Anterior cingulate cortex (tissue), 58 donors: Measurements from ENCODE around the gene UGCG.
"Not testable (repeated sequence)": the region's sequence is repeated elsewhere in the genome, so short reads cannot be mapped to it uniquely, and the experiment has no call there.

Experiments
- DNase-seq, 58 donors: peaks; one replicate each; lab custom pipeline; 2025; lab: John Stamatoyannopoulos, UW

Gene UGCG

DNA sequence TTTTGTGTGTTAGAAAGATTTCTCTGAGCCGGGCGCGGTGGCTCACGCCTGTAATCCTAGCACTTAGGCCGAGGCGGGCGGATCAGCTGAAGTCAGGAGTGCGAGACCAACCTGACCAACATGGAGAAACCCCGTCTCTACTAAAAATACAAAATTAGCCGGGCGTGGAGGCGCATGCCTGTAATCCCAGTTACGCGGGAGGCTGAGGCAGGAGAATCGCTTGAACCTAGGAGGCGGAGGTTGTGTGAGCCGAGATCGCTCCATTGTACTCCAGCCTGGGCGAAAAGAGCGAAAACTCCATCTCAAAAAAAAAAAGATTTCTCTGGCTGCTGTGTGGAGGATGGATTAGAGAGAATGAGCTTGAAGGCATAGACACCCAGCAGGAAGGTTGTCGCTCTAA, 51.5 kb downstream of the UGCG start:
- not testable (repeated sequence) for DNase-seq

DNA sequence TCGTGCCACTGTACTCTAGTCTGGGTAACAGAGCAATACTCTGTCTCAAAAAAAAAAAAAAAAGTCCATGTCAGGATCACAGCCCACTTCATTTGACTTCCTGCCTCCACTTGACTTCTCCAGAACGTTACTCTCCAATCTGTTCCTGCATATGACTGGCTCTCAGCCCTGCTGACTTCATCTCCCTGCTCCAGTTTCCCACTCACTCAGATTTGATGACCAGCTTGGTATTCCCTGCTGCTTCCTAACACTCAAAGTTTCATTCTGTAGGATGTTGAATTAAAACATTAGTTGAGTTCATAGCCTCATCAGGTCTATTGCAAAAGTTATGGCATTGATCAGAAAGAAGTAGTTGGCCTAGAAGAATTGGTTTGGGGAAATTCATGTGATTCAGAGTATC, 52.3 kb downstream of the UGCG start:
- no peak for DNase-seq

DNA sequence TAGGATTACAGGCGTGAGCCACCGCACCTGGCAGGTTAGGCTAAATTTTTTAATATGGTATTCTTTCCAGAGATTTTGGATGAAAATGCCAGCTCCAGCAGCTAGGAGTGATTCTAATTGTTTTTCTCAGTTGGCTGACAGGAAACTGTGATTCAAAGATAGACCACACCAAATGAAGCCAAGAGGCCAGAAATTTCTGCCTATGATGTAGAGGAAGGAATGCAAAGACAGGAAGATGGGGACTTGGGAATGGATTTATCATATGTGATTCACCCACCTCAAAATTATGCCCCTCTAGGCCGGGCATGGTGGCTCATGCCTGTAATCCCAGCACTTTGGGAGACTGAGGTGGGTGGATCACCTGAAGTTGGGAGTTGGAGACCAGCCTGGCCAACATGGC, 53.3 kb downstream of the UGCG start:
- DNase-seq: no peak

DNA sequence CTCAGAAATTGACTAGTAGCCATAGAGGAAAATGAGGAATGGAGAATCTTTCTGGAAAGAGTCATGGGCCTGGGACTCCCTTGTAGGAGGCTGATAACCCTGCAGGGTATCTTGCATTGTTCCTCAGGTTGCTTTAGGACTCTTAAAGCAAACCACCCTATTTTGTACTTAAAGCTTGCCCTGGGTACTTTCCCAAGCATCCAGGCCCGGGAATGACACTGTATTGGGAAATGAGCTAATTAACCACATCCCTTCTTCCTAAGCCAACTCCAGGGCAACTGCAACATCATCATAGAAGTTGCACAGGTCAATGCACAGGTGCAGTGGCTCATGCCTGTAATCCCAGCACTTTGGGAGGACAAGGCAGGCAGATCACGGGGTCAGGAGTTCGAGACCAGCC, 55.9 kb downstream of the UGCG start:
- DNase-seq: no peak

DNA sequence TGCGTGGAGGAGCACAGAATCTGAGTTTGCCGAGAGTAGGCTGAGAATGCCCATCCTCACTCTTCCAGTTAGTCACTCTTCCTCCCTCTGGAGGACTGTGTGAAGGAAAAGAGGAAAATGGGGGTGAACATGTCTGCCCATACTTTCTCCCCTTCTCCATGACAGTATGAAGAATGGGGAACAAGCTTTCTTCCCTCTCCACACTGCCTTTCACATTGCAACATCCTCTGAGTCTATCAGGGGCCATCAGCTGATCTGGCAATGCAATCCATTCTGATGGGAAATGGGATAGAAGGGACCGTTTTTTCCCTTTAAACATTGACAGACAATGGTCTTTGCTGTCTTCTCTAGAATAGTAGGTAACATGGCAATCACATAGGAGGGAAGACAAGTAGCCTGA, 56.8 kb downstream of the UGCG start:
- DNase-seq: no peak

DNA sequence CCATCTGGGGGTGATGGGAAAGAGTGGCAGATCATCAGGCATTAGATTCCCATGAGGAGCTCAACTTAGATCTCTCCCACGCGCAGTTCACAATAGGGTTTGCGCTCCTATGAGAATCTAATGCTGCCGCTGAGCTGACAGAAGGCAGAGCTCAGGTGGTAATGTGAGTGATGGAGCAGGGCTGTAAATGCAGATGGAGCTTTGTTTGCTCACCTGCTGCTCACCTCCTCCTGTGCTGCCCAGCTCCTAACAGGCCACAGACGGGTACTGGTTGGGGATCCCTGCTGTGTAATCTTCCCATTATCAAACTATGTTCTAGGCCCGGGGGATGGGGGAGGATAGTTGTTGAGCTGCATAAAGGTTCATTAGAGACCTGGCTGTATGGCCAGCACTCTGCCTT, 58.4 kb downstream of the UGCG start:
- no peak for DNase-seq

DNA sequence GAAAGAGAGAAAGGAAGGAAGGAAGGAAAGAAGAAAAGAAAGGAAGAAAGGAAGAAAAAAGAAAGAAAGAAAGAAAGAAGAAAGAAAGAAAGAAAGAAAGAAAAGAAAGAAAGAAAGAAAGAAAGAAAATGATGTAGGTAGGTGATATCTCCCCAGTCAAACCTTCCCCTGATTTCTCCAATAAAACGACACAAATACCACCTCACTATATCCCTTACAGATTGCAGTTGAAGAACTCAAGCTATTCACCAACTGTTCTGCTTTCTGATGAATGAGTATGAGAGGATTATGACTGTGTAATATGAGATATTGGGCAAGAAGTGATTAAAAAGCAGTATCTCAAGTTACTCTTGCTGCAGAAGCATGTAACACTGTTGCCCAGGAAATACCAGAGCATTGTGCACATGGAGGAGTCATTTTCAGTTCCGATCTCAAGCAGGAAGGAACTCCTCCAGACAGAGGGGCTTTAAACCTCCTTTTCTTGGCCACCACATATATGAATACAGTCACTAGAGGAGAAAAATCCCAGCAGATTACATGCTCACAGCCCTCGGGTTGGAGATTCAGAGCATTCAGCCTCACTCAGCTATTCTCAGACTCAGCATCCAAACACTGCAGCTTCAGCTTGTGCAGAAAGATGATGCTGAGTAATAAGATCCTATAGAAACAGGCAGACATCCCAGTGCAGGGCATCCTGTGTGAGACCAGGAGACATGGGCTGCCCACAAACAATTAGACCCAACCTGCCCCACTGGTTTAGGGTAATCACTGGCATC, 61.4 kb downstream of the UGCG start:
- peak in 15 of 58 donors; percentile 2 to 55 (median 12) for DNase-seq

DNA sequence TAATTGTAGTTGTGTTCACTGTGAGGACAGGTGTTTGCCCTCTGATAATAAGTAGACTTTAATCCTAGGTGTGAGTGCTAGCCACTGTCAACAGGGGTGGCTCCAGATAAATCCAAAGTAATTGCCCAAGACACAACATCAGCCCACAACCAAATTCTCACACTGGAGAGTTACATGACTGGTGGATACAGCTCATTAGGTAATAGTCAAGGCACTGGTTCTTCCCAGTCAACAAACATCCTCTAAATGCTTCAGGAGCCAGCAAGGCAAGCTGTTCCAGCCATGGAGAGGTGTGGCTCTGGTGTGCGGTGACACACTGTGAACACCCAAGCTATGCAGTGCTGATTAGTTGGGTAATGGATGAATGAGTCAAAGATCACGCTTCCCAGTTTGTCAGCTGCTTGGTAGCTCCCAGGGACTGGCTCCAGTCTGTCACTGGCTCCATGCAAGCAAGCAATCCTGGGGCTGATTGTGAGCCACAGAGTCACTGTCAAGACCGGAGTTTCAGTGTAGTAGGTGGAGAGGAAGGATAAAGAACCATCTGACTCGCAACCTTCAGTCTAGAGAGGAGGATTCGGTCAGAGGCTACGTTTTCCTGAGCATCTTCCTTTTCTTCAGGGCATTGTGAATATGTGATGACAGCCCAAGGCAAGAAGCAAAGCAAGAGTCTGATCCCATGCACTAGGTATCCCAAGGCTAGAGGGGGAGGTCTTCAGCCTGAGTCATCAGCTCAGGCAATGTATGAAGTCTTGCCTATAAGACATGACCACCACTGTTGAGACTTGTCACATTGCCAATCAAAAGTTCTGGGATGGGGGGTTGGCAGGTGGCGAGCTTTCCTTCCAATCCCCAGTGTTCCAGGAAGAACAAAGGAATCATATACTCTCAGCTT, 63.1 kb downstream of the UGCG start:
- no peak for DNase-seq

DNA sequence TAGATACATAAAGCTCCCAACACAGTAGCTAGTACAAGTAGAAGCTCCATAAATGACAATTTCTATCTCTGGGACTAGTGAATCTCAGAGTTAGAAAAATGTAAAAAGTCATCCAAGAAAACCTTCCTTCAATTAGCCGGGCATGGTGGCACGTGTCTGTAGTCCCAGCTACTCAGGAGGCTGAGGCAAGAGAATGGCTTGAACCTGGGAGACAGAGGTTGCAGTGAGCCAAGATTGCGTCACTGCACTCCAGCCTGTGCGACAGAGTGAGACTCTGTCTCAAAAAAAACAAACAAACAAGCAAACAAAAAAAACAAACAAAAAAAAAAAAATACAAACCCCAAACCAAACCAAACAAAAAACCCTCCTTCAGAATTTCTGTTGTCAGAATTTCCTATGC, 63.9 kb downstream of the UGCG start:
- not testable (repeated sequence) for DNase-seq

DNA sequence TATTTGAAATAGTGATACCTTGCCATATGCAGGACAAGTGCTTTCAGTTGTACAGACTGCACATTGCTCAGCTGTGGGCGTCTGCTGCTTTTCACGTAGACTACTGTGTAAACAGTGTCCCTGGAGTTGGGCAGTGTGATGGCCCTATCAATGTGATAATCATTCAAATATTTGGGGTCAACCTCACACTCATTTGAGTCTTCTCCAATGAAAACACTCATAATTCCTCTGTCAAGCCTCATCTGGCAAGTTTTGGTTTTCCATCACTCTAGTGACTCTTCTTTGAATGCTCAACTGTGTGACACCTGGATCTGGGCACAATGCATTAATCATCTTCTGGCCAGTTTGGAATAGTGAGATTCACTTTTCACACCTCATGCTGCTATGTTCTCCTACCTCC, 64.4 kb downstream of the UGCG start:
- no peak for DNase-seq

DNA sequence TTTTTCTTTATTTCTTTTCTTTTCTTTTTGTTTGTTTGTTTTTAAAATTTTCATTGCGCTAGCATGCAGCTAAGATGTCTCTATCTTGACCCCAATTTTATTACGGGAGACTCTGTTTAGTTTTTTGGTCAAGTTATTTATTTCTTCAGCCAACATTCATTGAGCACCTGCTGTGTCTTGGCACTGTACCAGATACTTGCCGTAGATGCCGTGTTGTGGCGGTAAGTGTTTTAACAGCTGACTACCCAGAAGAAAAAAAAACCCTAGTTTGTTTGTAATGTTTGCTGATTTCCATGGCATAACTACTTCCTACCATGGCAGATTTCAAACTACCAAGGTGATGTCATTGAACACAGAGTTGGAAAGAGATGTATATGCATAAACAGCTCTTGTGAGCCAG, 65.0 kb downstream of the UGCG start:
- peak in 3 of 58 donors; percentile 2 to 29 (median 4) for DNase-seq

DNA sequence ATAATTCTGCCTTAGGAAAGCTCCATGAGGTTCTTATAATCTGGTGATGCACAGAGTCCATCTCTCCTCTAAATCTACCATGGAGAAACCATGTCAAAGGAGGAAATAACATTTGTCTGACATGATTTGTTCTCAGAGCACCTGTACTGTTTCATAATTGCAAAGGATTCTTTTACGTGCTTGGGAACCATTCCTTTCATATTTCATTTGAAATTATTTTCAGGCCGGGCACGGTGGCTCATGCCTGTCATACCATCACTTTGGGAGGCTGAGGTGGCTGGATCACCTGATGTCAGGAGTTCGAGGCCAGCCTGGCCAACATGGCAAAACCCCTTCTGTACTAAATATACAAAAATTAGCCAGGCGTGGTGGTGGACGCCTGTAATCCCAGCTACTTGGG, 65.4 kb downstream of the UGCG start:
- DNase-seq: no peak

DNA sequence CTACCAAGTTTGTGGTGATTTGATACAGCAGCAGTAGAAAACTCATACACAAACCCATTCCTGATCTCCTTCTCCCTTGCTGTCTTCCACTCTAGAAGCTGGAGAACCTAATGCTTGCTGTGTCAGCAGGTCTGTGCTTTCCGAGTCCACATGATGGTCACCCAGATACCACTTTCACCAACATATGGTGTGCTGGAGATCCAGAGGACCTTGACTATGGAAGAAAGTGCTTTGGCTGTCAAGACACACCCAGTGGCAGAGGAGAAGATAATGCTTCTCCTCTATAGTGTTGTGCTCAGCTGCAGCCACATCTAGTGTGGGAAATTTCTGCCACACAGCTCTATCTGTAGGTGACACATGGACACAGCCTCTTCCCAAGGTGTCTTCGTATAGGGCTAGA, 67.4 kb downstream of the UGCG start:
- no peak for DNase-seq

DNA sequence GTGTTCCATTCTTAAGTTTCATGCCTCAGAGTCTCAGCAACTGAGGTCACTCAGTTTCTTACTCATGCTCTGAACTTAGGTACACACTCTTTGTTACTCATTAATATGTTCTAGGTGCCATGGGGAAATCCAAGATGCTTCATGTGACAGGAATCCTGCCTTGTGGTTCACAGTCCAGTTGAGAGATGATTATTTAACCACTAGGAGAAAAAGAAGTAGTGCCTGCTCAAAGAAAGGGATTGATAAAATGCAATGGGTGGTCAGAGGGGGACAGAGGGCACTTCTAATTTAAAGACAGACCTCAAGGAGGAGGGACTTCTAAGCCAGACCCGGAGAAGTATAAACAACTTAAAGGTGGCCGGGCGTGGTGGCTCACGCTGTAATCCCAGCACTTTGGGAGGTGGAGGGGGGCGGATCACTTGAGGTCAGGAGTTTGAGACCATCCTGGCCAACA, 69.0 kb downstream of the UGCG start:
- no peak for DNase-seq

DNA sequence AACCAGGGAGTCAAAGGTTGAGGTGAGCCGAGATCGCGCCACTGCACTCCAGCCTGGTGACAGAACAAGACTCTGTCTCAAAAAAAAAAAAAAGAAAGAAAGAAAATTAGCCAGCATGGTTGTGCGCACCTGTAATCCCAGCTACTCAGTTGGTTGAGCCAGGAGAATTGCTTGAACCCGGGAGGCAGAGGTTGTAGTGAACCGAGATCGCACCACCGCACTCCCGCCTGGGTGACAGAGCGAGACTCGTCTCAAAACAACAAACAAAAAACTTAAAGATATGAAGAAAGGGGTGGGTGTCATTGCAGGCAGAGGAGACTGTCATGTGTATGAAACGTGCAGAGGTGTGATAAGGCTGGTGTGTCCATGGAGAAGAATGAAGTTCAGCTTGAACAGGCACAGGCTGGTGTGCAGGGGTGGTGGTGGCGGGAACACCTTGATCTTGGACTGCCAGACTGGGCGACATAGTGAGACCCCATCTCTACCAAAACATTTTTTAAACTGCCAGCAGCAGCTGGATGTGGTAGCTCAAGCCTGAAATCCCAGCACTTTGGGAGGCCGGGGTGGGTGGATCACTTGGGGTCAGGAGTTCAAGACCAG, 69.6 kb downstream of the UGCG start:
- no peak for DNase-seq

DNA sequence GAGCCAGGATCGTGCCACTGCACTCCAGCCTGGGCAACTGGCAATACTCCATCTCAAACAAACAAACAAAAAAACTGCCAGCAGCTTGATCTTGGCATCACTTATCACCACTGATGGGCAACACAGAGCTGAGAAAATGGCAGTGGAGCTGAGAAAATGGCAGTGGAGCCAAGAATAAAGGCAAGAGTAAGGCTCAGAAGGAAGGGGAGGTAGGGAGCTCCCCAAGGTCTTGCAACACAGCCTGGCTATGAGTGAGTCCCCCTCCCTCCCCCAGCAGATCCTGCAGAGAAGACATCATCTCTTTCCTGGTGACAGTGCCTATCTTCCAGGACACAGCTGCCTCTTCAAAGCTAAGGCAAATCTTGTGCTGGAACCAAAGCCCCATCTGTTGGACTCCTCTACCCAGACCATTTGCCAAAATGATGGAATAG, 70.3 kb downstream of the UGCG start:
- DNase-seq: no peak

DNA sequence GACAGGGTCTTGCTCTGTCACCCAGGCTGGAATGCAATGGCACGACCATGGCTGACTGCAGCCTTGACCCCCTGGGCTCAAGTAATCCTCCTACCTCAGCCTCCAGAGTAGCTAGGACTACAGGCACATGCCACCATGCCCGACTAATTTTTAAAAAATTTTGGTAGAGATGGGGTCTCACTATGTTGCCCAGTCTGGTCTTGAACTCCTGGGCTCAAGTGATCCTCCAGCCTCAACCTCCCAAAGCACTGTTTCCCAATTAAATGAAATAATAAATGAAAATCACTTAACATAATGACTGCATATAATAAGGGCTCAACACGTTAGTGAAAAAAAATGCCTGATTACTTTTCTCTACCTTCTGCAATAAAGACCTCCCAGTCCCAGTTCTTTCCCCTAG, 71.0 kb downstream of the UGCG start:
- no peak for DNase-seq

DNA sequence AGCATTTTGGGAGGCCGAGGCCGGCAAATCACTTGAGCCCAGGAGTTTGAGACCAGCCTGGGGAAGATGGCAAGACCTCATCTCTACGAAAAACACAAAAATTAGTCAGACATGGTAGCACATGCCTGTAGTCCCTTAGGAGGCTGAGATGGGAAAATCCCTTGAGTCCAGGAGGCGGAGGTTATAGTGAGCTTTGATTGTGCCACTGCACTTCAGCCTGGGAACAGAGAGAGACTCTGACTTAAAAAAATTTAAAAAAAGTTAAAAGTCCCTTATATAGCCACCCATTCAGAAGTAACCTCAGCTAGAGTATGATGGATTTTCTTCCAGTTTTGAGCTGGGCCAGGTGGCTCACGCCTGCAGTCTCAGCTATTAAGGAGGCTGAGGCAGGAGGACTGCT, 72.4 kb downstream of the UGCG start:
- DNase-seq: no peak

DNA sequence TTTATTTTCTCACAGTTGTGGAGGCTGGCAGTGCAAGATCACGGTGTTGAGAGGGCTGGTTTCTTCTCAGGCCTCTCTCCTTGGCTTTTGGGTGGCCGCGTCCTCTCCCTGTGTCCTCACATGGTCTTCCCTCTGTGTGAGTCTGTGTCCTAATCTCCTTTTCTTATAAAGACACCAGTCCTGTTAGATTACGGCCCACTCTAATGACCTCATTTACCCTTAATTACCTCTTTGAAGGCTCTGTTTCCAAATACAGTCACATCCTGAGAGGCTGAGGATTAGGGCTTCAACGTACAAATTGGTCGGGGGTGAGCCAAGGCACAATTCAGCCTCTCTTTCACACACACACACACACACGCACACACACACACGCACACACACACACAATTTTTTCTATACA, 73.0 kb downstream of the UGCG start:
- DNase-seq: no peak

DNA sequence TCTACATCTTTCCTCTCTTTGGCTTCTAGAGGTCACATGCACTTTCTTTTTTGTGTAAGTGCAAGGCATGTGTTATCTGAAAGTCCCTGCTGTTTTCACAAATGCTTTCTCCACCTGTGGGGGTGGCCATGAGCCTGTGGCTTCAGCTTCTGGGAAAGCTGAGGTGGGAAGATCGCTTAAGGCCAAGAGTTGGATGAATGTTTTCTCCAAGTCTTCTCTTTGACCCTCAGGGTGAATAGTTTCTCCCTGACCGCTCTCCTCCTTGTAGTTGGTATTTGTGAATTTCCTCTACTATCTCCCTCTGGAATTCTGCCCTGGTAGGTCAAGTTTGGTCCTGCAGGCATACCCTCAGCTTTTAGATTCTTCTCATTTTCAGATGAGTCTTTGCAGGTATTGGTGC, 74.2 kb downstream of the UGCG start:
- no peak for DNase-seq

DNA sequence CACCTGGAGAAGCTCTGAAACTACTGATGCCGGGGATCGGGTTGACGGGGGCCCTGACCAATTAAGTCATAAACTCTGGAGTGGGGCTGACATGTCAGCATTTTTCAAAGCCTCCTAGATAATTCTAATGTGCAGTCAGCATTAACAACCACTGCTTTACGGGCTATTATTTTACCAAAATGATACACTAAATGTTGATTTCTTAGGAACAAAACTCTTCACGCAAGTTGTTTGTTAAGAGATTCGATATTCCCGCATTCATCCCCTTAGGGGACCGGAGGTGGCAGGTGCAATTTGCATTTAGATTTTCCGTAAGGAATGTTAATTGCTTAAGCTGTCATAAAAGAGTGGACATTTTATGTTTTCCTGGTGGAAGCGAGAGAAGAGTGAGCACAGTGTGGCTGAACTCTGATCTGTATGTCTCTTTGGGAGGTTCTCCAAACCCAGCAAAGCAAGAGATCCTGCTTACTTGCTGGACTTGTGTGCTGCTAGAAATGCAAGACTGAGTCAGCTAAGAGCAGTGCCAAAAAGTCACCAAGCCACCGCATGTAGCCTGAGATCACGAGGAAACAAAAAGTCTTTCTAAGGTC, 77.6 kb downstream of the UGCG start:
- DNase-seq: no peak
